Measurements from ENCODE around the gene NET1.

Gene NET1

GRCh38 chr10:5485948-5486852, 73.8 kb downstream of the NET1 start:
- no peak for DNase-seq

GRCh38 chr10:5486853-5487235, 74.5 kb downstream of the NET1 start:
- DNase-seq: no peak

GRCh38 chr10:5488272-5489161, 76.2 kb downstream of the NET1 start:
- no peak for DNase-seq

- DNase-seq: peak; percentile 28
Observed at GRCh38 chr10:5490032-5490431, 77.7 kb downstream of the NET1 start.

DNA sequence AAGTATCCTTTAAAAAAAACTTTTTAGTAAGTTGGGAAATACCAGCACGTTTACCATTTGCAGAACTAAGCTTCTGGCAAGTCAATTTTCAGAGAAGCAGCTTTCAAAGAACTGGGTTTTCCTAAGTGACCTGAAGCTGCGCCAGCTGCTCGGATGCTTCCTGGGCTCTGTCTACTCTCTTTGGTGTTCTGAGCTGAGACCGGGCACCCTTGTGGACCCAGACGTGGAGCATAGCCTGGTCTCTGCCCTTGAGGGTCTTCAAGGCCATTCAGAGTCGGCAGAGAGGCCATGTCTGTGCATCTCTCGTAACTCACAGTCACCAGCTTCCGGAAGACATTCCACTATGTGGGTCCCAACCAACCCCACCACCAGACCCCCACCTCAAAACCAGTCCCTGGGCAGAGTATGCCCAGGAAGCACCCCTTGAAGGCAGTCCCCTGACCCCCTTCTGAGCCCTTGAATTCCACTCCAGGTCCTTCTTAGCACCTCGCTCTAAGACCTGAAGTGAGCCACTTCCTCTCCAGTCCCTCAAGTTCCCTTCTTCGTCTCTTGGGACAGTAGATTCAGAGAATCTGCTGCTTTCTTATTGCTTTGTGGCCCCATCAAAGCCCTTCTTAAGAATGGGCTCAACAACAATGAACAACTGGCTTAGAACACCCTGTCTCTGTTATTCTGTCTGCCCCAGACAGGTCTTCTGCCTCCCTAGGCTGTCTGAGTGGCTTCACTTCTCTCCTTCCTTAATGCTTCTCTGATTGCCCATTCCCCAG, 78.5 kb downstream of the NET1 start:
- no peak for DNase-seq

DNA sequence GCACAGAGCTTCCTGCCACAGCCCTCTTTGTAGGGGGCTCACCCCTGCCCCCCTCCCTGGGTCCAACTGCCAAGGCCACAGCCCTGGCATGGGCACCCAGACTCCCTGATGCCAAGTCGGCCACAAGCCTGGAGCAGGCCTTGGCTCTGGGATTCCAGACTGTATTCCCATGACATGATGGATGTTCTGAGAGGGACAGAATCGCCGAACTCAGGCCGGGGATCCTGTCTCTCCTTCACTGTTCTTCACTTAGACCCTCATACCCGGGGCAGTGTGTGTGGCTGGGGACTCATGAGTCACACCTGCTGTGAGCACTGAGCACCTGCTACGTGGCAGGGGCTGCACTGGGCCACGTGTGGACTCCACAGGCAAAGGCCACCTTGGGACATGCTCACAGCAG, 79.1 kb downstream of the NET1 start:
- no peak for DNase-seq

GRCh38 chr10:5492322-5492855, 80.0 kb downstream of the NET1 start:
- DNase-seq: no peak

GRCh38 chr10:5492929-5493576, 80.7 kb downstream of the NET1 start:
- no peak for DNase-seq

- DNase-seq: no peak
Observed at GRCh38 chr10:5493691-5494090, 81.3 kb downstream of the NET1 start.

DNA sequence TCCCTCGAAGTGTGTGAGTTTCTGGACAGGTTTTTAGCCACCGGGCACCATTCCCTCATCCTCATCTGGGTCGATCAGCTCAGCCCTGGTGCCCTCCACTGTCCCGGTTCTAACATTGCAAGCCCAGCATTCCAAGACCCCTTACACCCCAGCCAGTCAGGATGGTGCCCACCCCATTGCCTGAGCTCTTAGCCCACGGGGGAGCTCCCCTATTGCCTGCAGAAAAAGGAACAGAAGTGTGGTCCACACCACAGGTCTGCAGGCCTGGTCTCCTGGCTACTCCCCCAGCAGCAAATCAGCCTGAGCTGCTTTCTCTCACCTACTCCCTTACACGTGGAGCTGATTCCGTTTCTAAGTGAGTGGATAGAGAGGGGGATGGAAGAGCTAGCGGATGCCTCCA, 82.3 kb downstream of the NET1 start:
- no peak for DNase-seq

GRCh38 chr10:5496261-5497250, 84.2 kb downstream of the NET1 start:
- no peak for DNase-seq

DNA sequence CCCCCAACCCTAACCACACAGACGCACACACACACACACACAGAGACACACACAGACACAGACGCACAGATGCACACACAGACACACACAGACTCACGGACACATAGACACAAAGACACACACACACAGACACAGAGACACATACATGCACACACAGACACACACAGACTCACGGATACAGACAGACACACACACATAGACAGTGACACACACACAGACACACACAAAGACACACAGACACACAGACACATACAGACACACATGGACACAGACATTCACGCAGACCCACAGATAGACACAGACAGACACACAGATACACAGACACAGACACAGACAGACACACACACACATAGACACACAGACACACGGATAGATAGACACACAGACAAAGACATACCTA, 84.9 kb downstream of the NET1 start:
- no peak for DNase-seq

GRCh38 chr10:5497948-5498730, 85.8 kb downstream of the NET1 start:
- no peak for DNase-seq

DNA sequence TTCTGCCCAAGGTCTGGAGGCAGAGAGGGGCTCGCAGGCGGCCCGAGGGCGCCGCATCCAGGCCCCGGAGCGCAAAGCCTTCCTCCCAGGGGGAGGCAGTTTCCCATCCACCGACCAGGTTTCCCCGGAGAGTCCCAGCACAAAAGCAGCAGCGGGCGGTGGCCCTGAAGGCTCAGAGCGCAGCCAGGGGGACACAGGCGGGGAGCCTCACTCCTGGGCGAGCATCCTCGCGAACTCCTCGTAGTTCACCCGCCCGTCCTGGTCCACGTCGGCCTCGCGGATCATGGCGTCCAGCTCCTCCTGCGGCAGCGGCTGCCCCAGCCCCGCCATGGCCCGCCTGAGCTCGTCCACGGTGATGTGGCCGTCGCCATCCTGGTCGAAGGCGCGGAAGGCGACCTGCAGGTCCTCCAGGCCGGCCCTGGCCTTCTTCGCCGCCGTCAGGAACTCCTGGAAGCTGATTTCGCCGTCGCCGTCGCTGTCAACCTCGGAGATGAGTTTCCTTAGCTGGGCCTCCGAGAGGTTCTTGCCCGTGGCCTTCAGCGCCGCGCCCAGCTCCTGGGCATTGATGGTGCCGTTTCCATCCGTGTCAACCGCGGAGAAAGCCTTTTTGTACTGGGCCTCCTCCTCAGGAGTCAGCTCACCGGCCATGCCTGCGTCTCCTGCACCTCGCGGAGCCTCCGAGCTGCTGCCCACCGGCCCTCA, 86.6 kb downstream of the NET1 start:
- no peak for DNase-seq

DNA sequence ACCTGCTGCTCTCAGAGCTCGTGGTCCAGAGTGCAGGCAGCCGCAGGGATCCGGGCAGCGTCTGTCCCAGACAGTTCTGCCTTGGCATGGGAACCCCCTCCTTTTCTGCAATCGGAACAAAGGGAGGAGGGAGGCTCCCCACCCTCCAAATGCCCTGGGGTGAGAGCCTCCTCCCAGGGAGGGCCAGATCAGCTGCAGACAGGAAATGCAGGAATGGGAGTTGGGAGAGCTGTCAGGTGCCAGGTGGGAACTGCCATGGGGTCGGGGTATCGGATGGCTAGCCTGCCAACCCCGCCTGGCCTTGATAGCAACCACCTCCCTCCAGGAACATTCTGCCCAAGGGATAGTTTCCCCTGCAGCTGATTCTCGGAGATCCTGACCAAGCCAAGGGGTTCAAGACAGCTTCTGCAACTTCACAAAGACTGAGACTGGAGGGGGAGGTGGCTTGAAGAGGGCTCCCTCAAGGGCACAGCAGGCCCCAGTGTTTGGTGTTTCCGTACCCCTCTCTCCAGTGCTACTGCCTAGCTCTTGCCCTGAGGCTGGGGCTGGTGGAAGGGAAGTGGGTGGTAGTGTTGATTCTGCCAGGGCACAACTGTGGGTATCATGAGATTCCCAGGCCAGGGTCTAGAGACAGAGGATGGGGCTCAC, 87.3 kb downstream of the NET1 start, which contains the start of gene CALML5:
TSS of gene CALML5 (minus strand) at position 78 of the 648 bp plus-strand sequence. CDS start 132 bp downstream, outside the sequence.
- DNase-seq: no peak

- DNase-seq: no peak
Observed at GRCh38 chr10:5500162-5500670, 87.9 kb downstream of the NET1 start.

- no peak for DNase-seq
Observed at GRCh38 chr10:5500910-5501309, 88.6 kb downstream of the NET1 start.

DNA sequence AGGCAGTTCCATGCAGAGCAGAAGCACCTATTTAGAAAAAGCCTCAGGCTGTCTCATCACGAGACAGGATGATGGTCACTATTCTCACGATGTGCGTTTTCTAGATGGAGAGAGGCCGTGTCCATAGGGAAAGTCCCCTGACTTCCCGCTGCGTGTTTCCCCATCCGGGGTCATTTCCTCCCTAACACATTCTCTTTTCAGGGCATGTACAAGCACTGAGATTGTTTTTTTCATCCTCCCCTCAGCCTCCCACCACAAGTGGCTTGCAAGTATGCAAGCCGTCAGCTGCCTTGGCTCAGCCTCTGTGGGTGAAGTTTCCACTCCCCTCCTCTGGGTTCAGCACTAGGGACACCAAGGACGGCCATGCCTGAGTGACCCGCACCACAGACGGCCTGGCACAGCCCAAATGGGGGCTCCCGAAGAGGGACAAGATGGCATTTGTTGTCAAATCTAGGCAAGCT, 89.7 kb downstream of the NET1 start:
- peak; percentile 8 for DNase-seq
